Eye (tissue), 1 donor: Measurements from ENCODE around the gene ME2.
A peak's percentile ranks its signal among the peaks of the same experiment; 100 is the strongest.
"Not testable (repeated sequence)": the region's sequence is repeated elsewhere in the genome, so short reads cannot be mapped to it uniquely, and the experiment has no call there.

Experiments
- DNase-seq: peaks from one replicate; pipeline ENCODE4 v3.0.0-alpha.2; 2015

ME2 gene

GRCh38 chr18:50878345-50879301 is at the start of gene ME2:
Gene ME2, plus strand, starts transcription at chr18:50879118. Its CDS starts 16,703 bp downstream, at chr18:50895821.
- DNase-seq: peak; percentile 98

- DNase-seq: no peak
Observed at GRCh38 chr18:50829644-50830043, 49.3 kb upstream of the ME2 start.

- no peak for DNase-seq
Observed at GRCh38 chr18:50830544-50830943, 48.4 kb upstream of the ME2 start.

GRCh38 chr18:50832754-50833153 is 46.2 kb upstream of the ME2 start:
- DNase-seq: no peak

- not testable (repeated sequence) for DNase-seq
Observed at GRCh38 chr18:50833496-50833895, 45.4 kb upstream of the ME2 start.

- no peak for DNase-seq
Observed at GRCh38 chr18:50836521-50836957, 42.4 kb upstream of the ME2 start.

GRCh38 chr18:50839341-50839740 is 39.6 kb upstream of the ME2 start:
- DNase-seq: no peak

GRCh38 chr18:50839996-50840395 is 38.9 kb upstream of the ME2 start:
- DNase-seq: no peak

GRCh38 chr18:50842846-50843245 is 36.1 kb upstream of the ME2 start:
- no peak for DNase-seq

GRCh38 chr18:50844554-50844953 is 34.4 kb upstream of the ME2 start:
- DNase-seq: no peak

GRCh38 chr18:50844960-50845359 is 34.0 kb upstream of the ME2 start:
- no peak for DNase-seq

- no peak for DNase-seq
Observed at GRCh38 chr18:50847192-50847591, 31.7 kb upstream of the ME2 start.

GRCh38 chr18:50848061-50848551 is 30.8 kb upstream of the ME2 start:
- no peak for DNase-seq

GRCh38 chr18:50848991-50849390 is 29.9 kb upstream of the ME2 start:
- no peak for DNase-seq

GRCh38 chr18:50849419-50849821 is 29.5 kb upstream of the ME2 start:
- no peak for DNase-seq

- DNase-seq: no peak
Observed at GRCh38 chr18:50850307-50851065, 28.4 kb upstream of the ME2 start.

GRCh38 chr18:50853863-50854271 is 25.1 kb upstream of the ME2 start:
- DNase-seq: no peak

- DNase-seq: no peak
Observed at GRCh38 chr18:50855976-50856757, 22.8 kb upstream of the ME2 start.

GRCh38 chr18:50857166-50857565 is 21.8 kb upstream of the ME2 start:
- not testable (repeated sequence) for DNase-seq

GRCh38 chr18:50857694-50858093 is 21.2 kb upstream of the ME2 start:
- no peak for DNase-seq

GRCh38 chr18:50859793-50860555 is 18.9 kb upstream of the ME2 start:
- no peak for DNase-seq

- DNase-seq: no peak
Observed at GRCh38 chr18:50861617-50862016, 17.3 kb upstream of the ME2 start.
